Stromal cell of bone marrow (primary cell): ENCODE data around the gene SCG2.

Experiments
- DNase-seq: peaks from one replicate; pipeline ENCODE4 v3.0.0-alpha.2; 2012; ENCODE audit warnings: low read depth

SCG2 gene

GRCh38 chr2:223601932-223602666, at the start of gene SCG2:
Gene SCG2, minus strand, starts transcription at chr2:223602361. Its CDS starts 3,079 bp downstream, at chr2:223599282.
- peak; percentile 89 for DNase-seq

GRCh38 chr2:223649554-223650533, 47.7 kb upstream of the SCG2 start:
- no peak for DNase-seq

- DNase-seq = no peak
Measured at GRCh38 chr2:223648755-223649154, 46.6 kb upstream of the SCG2 start.

- no peak for DNase-seq
Measured at GRCh38 chr2:223647258-223647952, 45.2 kb upstream of the SCG2 start.

GRCh38 chr2:223644136-223644535, 42.0 kb upstream of the SCG2 start:
- no peak for DNase-seq

GRCh38 chr2:223643309-223643708, 41.1 kb upstream of the SCG2 start:
- no peak for DNase-seq

- peak; percentile 41 for DNase-seq
Measured at GRCh38 chr2:223642506-223642905, 40.3 kb upstream of the SCG2 start.

- DNase-seq = no peak
Measured at GRCh38 chr2:223641082-223641481, 38.9 kb upstream of the SCG2 start.

- no peak for DNase-seq
Measured at GRCh38 chr2:223635080-223635479, 32.9 kb upstream of the SCG2 start.

GRCh38 chr2:223634238-223634637, 32.1 kb upstream of the SCG2 start:
- no peak for DNase-seq

GRCh38 chr2:223633656-223634055, 31.5 kb upstream of the SCG2 start:
- DNase-seq = no peak

- no peak for DNase-seq
Measured at GRCh38 chr2:223632826-223633225, 30.7 kb upstream of the SCG2 start.

- peak; percentile 57 for DNase-seq
Measured at GRCh38 chr2:223626716-223627115, 24.6 kb upstream of the SCG2 start.

GRCh38 chr2:223625652-223626051, 23.5 kb upstream of the SCG2 start:
- no peak for DNase-seq

GRCh38 chr2:223621901-223622300, 19.7 kb upstream of the SCG2 start:
- no peak for DNase-seq

- no peak for DNase-seq
Measured at GRCh38 chr2:223619486-223620129, 17.4 kb upstream of the SCG2 start.

- DNase-seq = no peak
Measured at GRCh38 chr2:223618172-223619035, 16.2 kb upstream of the SCG2 start.

- no peak for DNase-seq
Measured at GRCh38 chr2:223614534-223614933, 12.4 kb upstream of the SCG2 start.

- peak; percentile 98 for DNase-seq
Measured at GRCh38 chr2:223613017-223613950, 11.1 kb upstream of the SCG2 start.

- no peak for DNase-seq
Measured at GRCh38 chr2:223612501-223612900, 10.3 kb upstream of the SCG2 start.
